Measurements from ENCODE around the gene CNFN. TPM values are rescaled to one million over a fixed set of nuclear protein-coding genes. Genes with fewer than 3 reads are reported as not detected.

CNFN gene
- 100 to 1,000 TPM; 359 to 606 (median 493) TPM for total RNA-seq

- no peak within 1 kb of the TSS for H3K4me3 ChIP-seq (ENCODE audit: low read depth, poor library complexity, severe bottlenecking)
These were observed at the start of gene CNFN for GRCh38 chr19:42389899-42390298. TSS of gene CNFN (minus strand) at chr19:42390297. CDS start at chr19:42389037, 1,260 bp downstream.

GRCh38 chr19:42436006-42436405, 45.9 kb upstream of the CNFN start:
- H3K4me3 ChIP-seq (ENCODE audit: low read depth, poor library complexity, severe bottlenecking) = no peak overlapping the region
- intact Hi-C loops (cut with DNase I; ENCODE audit: low total_unique reads) = no loop called here
- no peak for TF ChIP-seq POLR2A (IDR thresholded peaks at IDR 0.05)
- no peak for TF ChIP-seq CTCF (IDR thresholded peaks at IDR 0.05)
- WGBS, 2 donors = 51 to 72% methylated on average over 3 of the region's 3 CpGs
- no peak for DNase-seq (ENCODE audit: low spot score in 2 of 2)

More at GRCh38 chr19:42389899-42390298, at the start of gene CNFN:
- WGBS, 2 donors = 42 to 47% methylated on average over 12 of the region's 12 CpGs
- no peak for TF ChIP-seq POLR2A (IDR thresholded peaks at IDR 0.05)
- intact Hi-C loops (cut with DNase I; ENCODE audit: low total_unique reads) = no loop called here
- no peak for DNase-seq (ENCODE audit: low spot score in 2 of 2)

- 86 to 91% methylated on average over 6 of the region's 6 CpGs for WGBS, 2 donors
These were observed 45.2 kb upstream of the CNFN start for GRCh38 chr19:42435316-42435715.

GRCh38 chr19:42433503-42434260, 43.6 kb upstream of the CNFN start:
- 41 to 47% methylated on average over 9 of the region's 9 CpGs for WGBS, 2 donors

More at GRCh38 chr19:42435316-42435715, 45.2 kb upstream of the CNFN start:
- intact Hi-C loops (cut with DNase I; ENCODE audit: low total_unique reads) = no loop called here
- H3K4me3 ChIP-seq (ENCODE audit: low read depth, poor library complexity, severe bottlenecking) = no peak overlapping the region
- no peak for TF ChIP-seq CTCF (IDR thresholded peaks at IDR 0.05)
- TF ChIP-seq POLR2A (IDR thresholded peaks at IDR 0.05) = no peak
- DNase-seq (ENCODE audit: low spot score in 2 of 2) = no peak

GRCh38 chr19:42431486-42431885, 41.4 kb upstream of the CNFN start:
- 93 to 96% methylated on average over 1 of the region's 1 CpG for WGBS, 2 donors
- TF ChIP-seq CTCF (IDR thresholded peaks at IDR 0.05) = no peak
- no peak for TF ChIP-seq POLR2A (IDR thresholded peaks at IDR 0.05)
- intact Hi-C loops (cut with DNase I; ENCODE audit: low total_unique reads) = no loop called here
- no peak for DNase-seq (ENCODE audit: low spot score in 2 of 2)
- H3K4me3 ChIP-seq (ENCODE audit: low read depth, poor library complexity, severe bottlenecking) = no peak overlapping the region

More at GRCh38 chr19:42433503-42434260, 43.6 kb upstream of the CNFN start:
- peak; percentile 68 to 92 for DNase-seq (ENCODE audit: low spot score in 2 of 2)
- peak in 1 of 3 donors; percentile 40 for TF ChIP-seq CTCF (IDR thresholded peaks at IDR 0.05)
- no peak for TF ChIP-seq POLR2A (IDR thresholded peaks at IDR 0.05)
- intact Hi-C loops (cut with DNase I; ENCODE audit: low total_unique reads) = no loop called here
- no peak overlapping the region for H3K4me3 ChIP-seq (ENCODE audit: low read depth, poor library complexity, severe bottlenecking)

- no peak for DNase-seq (ENCODE audit: low spot score in 2 of 2)
- no peak overlapping the region for H3K4me3 ChIP-seq (ENCODE audit: low read depth, poor library complexity, severe bottlenecking)
- TF ChIP-seq CTCF (IDR thresholded peaks at IDR 0.05) (no peak), POLR2A (IDR thresholded peaks at IDR 0.05) (no peak)
- intact Hi-C loops (cut with DNase I; ENCODE audit: low total_unique reads) = no loop called here
- WGBS, 2 donors = 89 to 93% methylated on average over 3 of the region's 3 CpGs
These were observed 38.6 kb upstream of the CNFN start for GRCh38 chr19:42428676-42429075.
